IMR-90 (cell line): Measurements from ENCODE around the gene RSPH9. TPM values are rescaled to one million over a fixed set of nuclear protein-coding genes. Genes with fewer than 3 reads are reported as not detected.

Experiments used
- ATAC-seq: fragments of 200-7000 bp; cut with Tn5 transposase; 2 replicates; pipeline ENCODE4 v1.9.1; 2020; ENCODE audit warnings: low read depth, mild to moderate bottlenecking, moderate library complexity
- BruUV-seq: library from RNA; stranded (reverse); fragments of 400-500 nt; replicated peaks from 2 replicates; lab custom pipeline; 2021; lab: Mats Ljungman, UMichigan
- CTCF ChIA-PET: fragments of 300-600 bp; formaldehyde crosslinking; extraction: SDS; loops from one replicate; lab custom pipeline; 2021; ENCODE audit warnings: antibody characterized with exemption; lab: Yijun Ruan, JAX
- POLR2A ChIA-PET: fragments of 300-600 bp; sonication (Branson Sonifier 250); formaldehyde crosslinking; loops from one replicate; lab custom pipeline; 2022; ENCODE audit warnings: antibody characterized with exemption; ENCODE audit not compliant: unreplicated experiment; lab: Charles Lee
- DNase-seq: peaks from one replicate; pipeline ENCODE4 v3.0.0; 2013
- H2AFZ ChIP-seq: replicated peaks from 2 replicates; pipeline ENCODE3; 2013; ENCODE audit warnings: low read length, mild to moderate bottlenecking; ENCODE audit not compliant: poor library complexity
- H2AK5ac ChIP-seq: 2 replicates; pipeline ENCODE4 v1.6.1; 2013; ENCODE audit warnings: low read depth, low read length, inconsistent platforms
- H2AK9ac ChIP-seq: replicated peaks from 2 replicates; pipeline ENCODE3; 2013; ENCODE audit warnings: mild to moderate bottlenecking, low read depth, low read length, moderate library complexity; ENCODE audit not compliant: poor library complexity
- H2BK120ac ChIP-seq: 2 replicates; pipeline ENCODE4 v1.6.1; 2013; ENCODE audit warnings: low read depth, low read length, inconsistent platforms
- H2BK15ac ChIP-seq: 3 replicates; pipeline ENCODE4 v1.6.1; 2013; ENCODE audit warnings: low read depth, low read length, inconsistent platforms
- H2BK20ac ChIP-seq: 2 replicates; pipeline ENCODE4 v1.6.1; 2013; ENCODE audit warnings: low read depth, mild to moderate bottlenecking, inconsistent platforms, low read length, moderate library complexity
- H2BK5ac ChIP-seq: 2 replicates; pipeline ENCODE4 v1.6.1; 2013; ENCODE audit warnings: mild to moderate bottlenecking, low read depth, low read length, inconsistent platforms; ENCODE audit not compliant: poor library complexity, severe bottlenecking
- H3K14ac ChIP-seq: replicated peaks from 2 replicates; pipeline ENCODE4 v1.6.1; 2013; ENCODE audit warnings: low read depth, low read length, inconsistent platforms
- H3K18ac ChIP-seq: 2 replicates; pipeline ENCODE4 v1.6.1; 2013; ENCODE audit warnings: low read depth, low read length, control low read depth
- H3K23ac ChIP-seq: 2 replicates; pipeline ENCODE4 v1.6.1; 2013; ENCODE audit warnings: low read depth, low read length, inconsistent platforms
- H3K27ac ChIP-seq: 2 replicates; pipeline ENCODE4 v1.5.1; 2013; ENCODE audit warnings: mild to moderate bottlenecking, control low read depth, low read length; ENCODE audit not compliant: insufficient read depth
- H3K27me3 ChIP-seq: 2 replicates; pipeline ENCODE4 v1.6.1; 2013; ENCODE audit warnings: low read length; ENCODE audit not compliant: control insufficient read depth, insufficient read depth
- H3K36me3 ChIP-seq: 2 replicates; pipeline ENCODE4 v1.6.1; 2013; ENCODE audit warnings: low read length, mixed read lengths; ENCODE audit not compliant: control insufficient read depth, insufficient read depth
- H3K4ac ChIP-seq: 2 replicates; pipeline ENCODE4 v1.6.1; 2013; ENCODE audit warnings: low read depth, low read length, inconsistent platforms
- H3K4me1 ChIP-seq: 2 replicates; pipeline ENCODE4 v1.6.1; 2013; ENCODE audit warnings: low read length, mixed read lengths; ENCODE audit not compliant: control insufficient read depth, insufficient read depth
- H3K4me2 ChIP-seq: 2 replicates; pipeline ENCODE4 v1.6.1; 2013; ENCODE audit warnings: low read depth, mild to moderate bottlenecking, control low read depth, low read length, moderate library complexity
- H3K4me3 ChIP-seq: 2 replicates; pipeline ENCODE4 v1.5.1; 2013; ENCODE audit warnings: low read depth, mild to moderate bottlenecking, control low read depth, low read length, moderate library complexity; ENCODE audit not compliant: insufficient read depth
- H3K56ac ChIP-seq: 2 replicates; pipeline ENCODE4 v1.6.1; 2013; ENCODE audit warnings: low read length, inconsistent platforms; ENCODE audit not compliant: insufficient read depth; ENCODE audit errors: extremely low read depth
- H3K79me1 ChIP-seq, 2 experiments: 2 replicates each; pipeline ENCODE4 v1.6.1; 2013; ENCODE audit warnings: low read length in 2 of 2, inconsistent platforms in 1 of 2, low read depth in 1 of 2
- H3K9ac ChIP-seq: 2 replicates; pipeline ENCODE4 v1.6.1; 2013; ENCODE audit warnings: low read depth, low read length, control low read depth
- H3K9me1 ChIP-seq: 2 replicates; pipeline ENCODE4 v1.6.1; 2013; ENCODE audit warnings: low read length, inconsistent platforms; ENCODE audit not compliant: insufficient read depth
- H3K9me3 ChIP-seq: 2 replicates; pipeline ENCODE4 v1.6.1; 2013; ENCODE audit warnings: low read length; ENCODE audit not compliant: control insufficient read depth, insufficient read depth
- H4K20me1 ChIP-seq: 2 replicates; pipeline ENCODE4 v1.6.1; 2013; ENCODE audit warnings: low read length, inconsistent platforms; ENCODE audit not compliant: insufficient read depth
- H4K5ac ChIP-seq: 2 replicates; pipeline ENCODE4 v1.6.1; 2013; ENCODE audit warnings: mild to moderate bottlenecking, low read depth, low read length, control low read depth
- H4K8ac ChIP-seq, 2 experiments: 2 replicates each; pipeline ENCODE4 v1.6.1; 2013; ENCODE audit warnings: low read depth in 2 of 2, low read length in 2 of 2, control low read depth in 1 of 2, inconsistent platforms in 1 of 2
- H4K91ac ChIP-seq: 2 replicates; pipeline ENCODE4 v1.6.1; 2013; ENCODE audit warnings: low read depth, low read length, inconsistent platforms; ENCODE audit not compliant: insufficient read depth
- CEBPB ChIP-seq: IDR thresholded peaks from 2 replicates; pipeline ENCODE4 v1.6.1; 2012; ENCODE audit warnings: low read depth, low read length, improper control_type of control experiment
- CHD1 ChIP-seq: IDR thresholded peaks from 2 replicates; pipeline ENCODE4 v1.6.1; 2012; ENCODE audit warnings: low read depth, low read length, improper control_type of control experiment
- ELK1 ChIP-seq: fragments of 150-350 bp; IDR thresholded peaks from 2 replicates; pipeline ENCODE4 v1.6.1; 2016; ENCODE audit warnings: low read depth, mild to moderate bottlenecking, low read length, moderate library complexity, borderline replicate concordance
- FOS ChIP-seq: fragments of 150-350 bp; IDR thresholded peaks from 2 replicates; pipeline ENCODE4 v1.6.1; 2016; ENCODE audit warnings: low read depth, low read length
- MAFK ChIP-seq: IDR thresholded peaks from 2 replicates; pipeline ENCODE4 v1.6.1; 2012; ENCODE audit warnings: low read depth, low read length, improper control_type of control experiment
- MAZ ChIP-seq: IDR thresholded peaks from 2 replicates; pipeline ENCODE4 v1.6.1; 2012; ENCODE audit warnings: low read depth, mild to moderate bottlenecking, low read length, improper control_type of control experiment, moderate library complexity, borderline replicate concordance
- MXI1 ChIP-seq: IDR thresholded peaks from 2 replicates; pipeline ENCODE4 v1.6.1; 2012; ENCODE audit warnings: low read depth, mild to moderate bottlenecking, low read length, moderate library complexity, borderline replicate concordance
- NFE2L2 ChIP-seq: fragments of 150-350 bp; IDR thresholded peaks from 2 replicates; pipeline ENCODE4 v1.6.1; 2016; ENCODE audit warnings: low read depth, mild to moderate bottlenecking, low read length
- POLR2A ChIP-seq: IDR thresholded peaks from 2 replicates; pipeline ENCODE4 v1.6.1; 2012; ENCODE audit warnings: mild to moderate bottlenecking, low read depth, low read length
- RAD21 ChIP-seq: IDR thresholded peaks from 2 replicates; pipeline ENCODE4 v1.6.1; 2012; ENCODE audit warnings: low read length, improper control_type of control experiment
- RCOR1 ChIP-seq: IDR thresholded peaks from 2 replicates; pipeline ENCODE4 v1.6.1; 2012; ENCODE audit warnings: mild to moderate bottlenecking, low read length, improper control_type of control experiment; ENCODE audit not compliant: insufficient replicate concordance
- RFX5 ChIP-seq: IDR thresholded peaks from 2 replicates; pipeline ENCODE4 v1.8.0; 2012; ENCODE audit warnings: low read depth, mild to moderate bottlenecking, low read length, moderate library complexity
- SMC3 ChIP-seq: fragments of 150-350 bp; IDR thresholded peaks from 2 replicates; pipeline ENCODE4 v1.6.1; 2016; ENCODE audit warnings: low read depth, mild to moderate bottlenecking, antibody characterized with exemption, low read length, moderate library complexity
- USF2 ChIP-seq: fragments of 150-350 bp; IDR thresholded peaks from 2 replicates; pipeline ENCODE4 v1.6.1; 2017; ENCODE audit warnings: mild to moderate bottlenecking, antibody characterized with exemption, low read length, low read depth
- WGBS, 2 experiments: methylation state at CpG; one replicate each; pipeline versions ENCODE4 v1.1.5 to v1.1.7; 2013; ENCODE audit warnings: missing lambda C conversion rate in 2 of 2; ENCODE audit not compliant: insufficient read length in 1 of 2; ENCODE audit errors: extremely low coverage in 2 of 2; 5-methylcytosine and 5-hydroxymethylcytosine counted together
- dilution Hi-C: fragments of 300-500 bp; cut with HindIII; formaldehyde crosslinking; loops from one replicate; pipeline ENCODE4 v1.14.3; 2018; ENCODE audit warnings: low sequenced_read_pairs; ENCODE audit not compliant: unreplicated experiment
- in situ Hi-C: fragments of 300-500 bp; cut with MboI; formaldehyde crosslinking; loops from 3 replicates; pipeline ENCODE4 v1.14.3; 2019; ENCODE audit warnings: low sequenced_read_pairs, inconsistent platforms, mixed read lengths
- intact Hi-C: fragments of 100-400 bp; cut with micrococcal nuclease; formaldehyde crosslinking; loops from 2 replicates; pipeline ENCODE4 v1.10.0; 2022
- polyA plus RNA-seq, 3 experiments: library from polyadenylated mRNA; depleted of rRNA; stranded (reverse); fragments of >200 nt; gene quantifications; 2 replicates each; pipeline ENCODE4 v1.2.3, GENCODE V29; 2012; ENCODE audit warnings: low replicate concordance in 1 of 3
- total RNA-seq: library from RNA; depleted of rRNA; stranded (reverse); fragments of >200 nt; gene quantifications from 2 replicates; pipeline ENCODE4 v1.2.3, GENCODE V29; 2012
- TF ChIP-seq, protein P1 (sequence below): conservative IDR thresholded peaks from 2 replicates; pipeline ENCODE4 v1.5.1; 2012; ENCODE audit warnings: mild to moderate bottlenecking, low read depth, low read length, improper control_type of control experiment

RSPH9 gene
- total and polyA plus RNA-seq, 2 of the 4 experiments (the other 2 are of a cell fraction): 0.18 to 0.21 TPM

DNA sequence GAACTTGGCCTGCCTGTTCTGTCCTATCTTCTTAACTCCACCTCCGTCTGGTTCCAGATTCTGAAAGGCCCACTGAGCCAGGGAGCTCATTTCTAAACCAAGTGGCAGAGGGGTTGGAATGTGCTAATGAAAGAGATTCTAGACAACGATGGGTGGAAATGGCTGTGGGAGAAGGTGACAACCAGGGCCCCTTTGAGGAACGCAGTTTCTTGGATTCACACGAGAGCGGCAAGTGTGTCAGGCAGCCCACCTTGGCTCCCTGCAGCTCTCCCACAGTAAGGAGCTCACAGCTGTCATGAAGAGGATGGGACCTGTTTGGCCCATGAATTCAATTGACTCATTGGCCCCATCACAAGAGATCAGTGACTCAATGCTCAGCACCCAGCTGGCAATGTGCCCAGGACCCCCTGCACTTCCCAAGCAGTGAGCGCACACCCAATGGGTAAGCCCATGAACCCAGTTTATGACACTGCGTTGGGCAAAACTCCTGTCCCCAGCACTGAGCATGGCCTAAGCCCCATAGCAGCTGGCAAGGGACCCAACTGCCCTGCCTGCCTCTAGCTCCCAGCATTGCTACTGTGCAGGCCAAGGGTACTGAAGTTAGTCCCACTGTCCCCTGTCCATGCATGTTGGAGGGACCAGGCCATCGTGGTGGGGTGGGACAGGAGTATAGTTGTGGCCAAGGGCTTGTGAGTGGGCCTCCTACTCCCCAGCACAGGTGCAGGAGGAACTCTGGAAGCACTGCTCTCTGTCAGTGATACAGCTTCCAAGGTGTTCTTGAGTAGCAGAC is 26.4 kb downstream of the RSPH9 start:
- Histone ChIP-seq H3K9me1 (peaks cover 16% of the 10 kb centered on the region; the same call in 1 of the 2 replicates), H3K18ac (no peak overlapping the region), H3K14ac (no peak overlapping the region), H4K20me1 (no peaks in the 10 kb centered on the region; the same call in 1 of the 2 replicates), H3K27me3 (no peaks in the 10 kb centered on the region), H2BK120ac (no peak overlapping the region), H2BK20ac (no peak overlapping the region), H2BK15ac (no peak overlapping the region), H3K9me3 (no peaks in the 10 kb centered on the region), H2AK5ac (no peak overlapping the region), H2AK9ac (no peak overlapping the region), H3K56ac (no peak overlapping the region), H3K4me2 (no peak overlapping the region), H3K23ac (no peak overlapping the region), H3K79me1 (no peaks in the 10 kb centered on the region), H3K9ac (no peak overlapping the region), H2BK5ac (no peak overlapping the region), H3K4me3 (no peak overlapping the region), H3K4me1 (peaks cover 17% of the 10 kb centered on the region), H2AFZ (no peak overlapping the region), H4K8ac (no peak overlapping the region), H3K4ac (no peak overlapping the region), H3K36me3 (peaks cover 42% of the 10 kb centered on the region), H3K27ac (no peak overlapping the region), H4K5ac (no peak overlapping the region), H4K91ac (no peak overlapping the region)
- DNase-seq (peak; percentile 20), ATAC-seq (no peak)
- intact Hi-C loops: no loop called here
- WGBS, 2 experiments: 100% methylated on average over 1 of the region's 8 CpGs; no CpG with 5 or more reads in 1 of the 2 experiments
- POLR2A ChIA-PET: no interaction called here
- dilution Hi-C loops: no loop called here
- in situ Hi-C loops: no loop called here
- BruUV-seq: no TSS peak
- CTCF ChIA-PET: no interaction called here
- TF ChIP-seq USF2: no peak
- no peak for TF ChIP-seq MAZ
- TF ChIP-seq POLR2A: no peak
- no peak for TF ChIP-seq ELK1
- TF ChIP-seq MXI1: no peak
- TF ChIP-seq FOS: no peak
- TF ChIP-seq RCOR1: no peak
- no peak for TF ChIP-seq CEBPB
- TF ChIP-seq NFE2L2: no peak
- TF ChIP-seq MAFK: no peak
- no peak for TF ChIP-seq RAD21
- TF ChIP-seq RFX5: no peak
- TF ChIP-seq CHD1: no peak
- TF ChIP-seq, protein P1, sequence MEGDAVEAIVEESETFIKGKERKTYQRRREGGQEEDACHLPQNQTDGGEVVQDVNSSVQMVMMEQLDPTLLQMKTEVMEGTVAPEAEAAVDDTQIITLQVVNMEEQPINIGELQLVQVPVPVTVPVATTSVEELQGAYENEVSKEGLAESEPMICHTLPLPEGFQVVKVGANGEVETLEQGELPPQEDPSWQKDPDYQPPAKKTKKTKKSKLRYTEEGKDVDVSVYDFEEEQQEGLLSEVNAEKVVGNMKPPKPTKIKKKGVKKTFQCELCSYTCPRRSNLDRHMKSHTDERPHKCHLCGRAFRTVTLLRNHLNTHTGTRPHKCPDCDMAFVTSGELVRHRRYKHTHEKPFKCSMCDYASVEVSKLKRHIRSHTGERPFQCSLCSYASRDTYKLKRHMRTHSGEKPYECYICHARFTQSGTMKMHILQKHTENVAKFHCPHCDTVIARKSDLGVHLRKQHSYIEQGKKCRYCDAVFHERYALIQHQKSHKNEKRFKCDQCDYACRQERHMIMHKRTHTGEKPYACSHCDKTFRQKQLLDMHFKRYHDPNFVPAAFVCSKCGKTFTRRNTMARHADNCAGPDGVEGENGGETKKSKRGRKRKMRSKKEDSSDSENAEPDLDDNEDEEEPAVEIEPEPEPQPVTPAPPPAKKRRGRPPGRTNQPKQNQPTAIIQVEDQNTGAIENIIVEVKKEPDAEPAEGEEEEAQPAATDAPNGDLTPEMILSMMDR: no peak
- no peak for TF ChIP-seq SMC3
